ENCODE data around the gene PDZRN3. TPM values are rescaled to one million over a fixed set of nuclear protein-coding genes. Genes with fewer than 3 reads are reported as not detected.

PDZRN3 gene
- total and polyA plus RNA-seq, 8 donors: 20.0 to 88.6 (median 62.3) TPM

DNA sequence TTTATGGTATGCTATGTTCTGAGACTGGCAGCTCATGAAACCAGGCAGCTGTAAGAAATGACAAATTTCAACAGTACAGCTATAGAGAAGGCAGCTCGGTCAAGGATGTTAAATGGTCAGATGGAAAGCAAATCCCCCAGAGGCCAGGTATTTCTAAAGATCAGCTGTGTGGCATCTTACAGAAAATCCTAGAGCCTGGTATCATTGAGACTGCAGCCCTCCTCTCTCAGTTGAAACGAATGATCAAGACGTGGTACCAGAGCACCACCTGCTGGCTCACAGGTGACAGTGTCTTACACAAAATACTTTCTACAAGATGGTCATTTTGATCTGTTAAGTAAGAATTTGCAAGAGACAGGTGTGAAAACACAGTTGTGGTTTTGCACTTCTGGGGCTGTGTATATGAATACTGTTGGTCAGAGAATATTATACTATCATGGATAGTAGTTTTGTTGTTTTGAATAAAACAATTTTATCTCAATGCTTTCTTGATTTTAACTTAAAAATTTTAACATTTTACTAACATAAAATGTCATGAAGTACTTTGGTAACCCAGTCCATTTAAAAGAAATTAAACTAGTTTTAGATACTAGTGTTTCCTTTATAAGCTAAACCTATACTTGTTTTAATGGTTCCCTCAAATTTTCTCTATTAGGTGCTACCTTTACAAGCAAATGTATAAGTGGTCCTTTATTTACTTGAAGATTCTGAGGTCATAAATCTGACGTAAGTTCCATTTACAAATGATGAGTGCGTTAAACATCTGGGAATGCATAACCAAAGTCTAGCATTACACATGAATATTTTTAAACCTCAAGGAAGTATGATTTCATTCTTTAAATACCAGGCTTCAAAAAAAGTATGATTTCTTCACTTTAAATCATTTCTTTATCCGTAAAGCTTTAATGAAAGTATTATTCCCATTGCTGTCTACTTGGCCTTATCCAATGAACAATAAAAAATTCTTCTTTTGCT lies 121.8 kb downstream of the PDZRN3 start:
- intact Hi-C loops (cut with DNase I): loop anchor here in 1 of 2 donors (5.0 to 10.0 kb wide), 2 partner anchors 342 to 406 kb away; no protein-coding TSS in a partner anchor
- H3K36me3 ChIP-seq: no peaks in the 10 kb centered on the region
- H3K9me3 ChIP-seq: no peaks in the 10 kb centered on the region
- ATAC-seq: peak; percentile 94
- TF ChIP-seq, protein P1, sequence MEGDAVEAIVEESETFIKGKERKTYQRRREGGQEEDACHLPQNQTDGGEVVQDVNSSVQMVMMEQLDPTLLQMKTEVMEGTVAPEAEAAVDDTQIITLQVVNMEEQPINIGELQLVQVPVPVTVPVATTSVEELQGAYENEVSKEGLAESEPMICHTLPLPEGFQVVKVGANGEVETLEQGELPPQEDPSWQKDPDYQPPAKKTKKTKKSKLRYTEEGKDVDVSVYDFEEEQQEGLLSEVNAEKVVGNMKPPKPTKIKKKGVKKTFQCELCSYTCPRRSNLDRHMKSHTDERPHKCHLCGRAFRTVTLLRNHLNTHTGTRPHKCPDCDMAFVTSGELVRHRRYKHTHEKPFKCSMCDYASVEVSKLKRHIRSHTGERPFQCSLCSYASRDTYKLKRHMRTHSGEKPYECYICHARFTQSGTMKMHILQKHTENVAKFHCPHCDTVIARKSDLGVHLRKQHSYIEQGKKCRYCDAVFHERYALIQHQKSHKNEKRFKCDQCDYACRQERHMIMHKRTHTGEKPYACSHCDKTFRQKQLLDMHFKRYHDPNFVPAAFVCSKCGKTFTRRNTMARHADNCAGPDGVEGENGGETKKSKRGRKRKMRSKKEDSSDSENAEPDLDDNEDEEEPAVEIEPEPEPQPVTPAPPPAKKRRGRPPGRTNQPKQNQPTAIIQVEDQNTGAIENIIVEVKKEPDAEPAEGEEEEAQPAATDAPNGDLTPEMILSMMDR (IDR thresholded peaks at IDR 0.05): peak; percentile 49 to 66
- H3K4me1 ChIP-seq: peaks cover 4 to 9% of the 10 kb centered on the region in 2 donors
- H3K27me3 ChIP-seq: peaks cover 0 to 10% of the 10 kb centered on the region in 2 donors
- DNase-seq: peak in 3 of 4 donors; percentile 44 to 85 (median 59)
- H3K4me3 ChIP-seq: no peak overlapping the region
- no peak overlapping the region for H3K27ac ChIP-seq

DNA sequence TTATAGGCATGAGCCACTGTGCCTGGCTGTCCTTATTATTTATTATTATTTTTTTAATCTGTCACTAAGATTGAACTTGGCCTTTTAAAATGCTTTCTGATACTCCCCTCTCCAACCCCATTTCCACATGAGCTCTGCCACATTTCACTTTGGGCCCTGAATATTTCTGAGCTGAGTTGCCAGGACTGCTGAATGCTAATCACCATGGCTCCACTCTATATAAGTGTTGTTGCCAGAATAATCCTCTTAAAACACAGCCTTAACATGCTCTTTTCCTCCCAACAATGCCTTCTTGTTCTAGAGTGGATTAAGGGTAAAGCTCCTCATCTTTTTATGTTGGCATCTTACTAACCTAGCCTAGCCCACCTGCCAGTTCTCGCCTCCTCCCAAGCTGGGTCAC lies 124.4 kb downstream of the PDZRN3 start:
- DNase-seq: no peak
- no peak overlapping the region for H3K27ac ChIP-seq
- H3K9me3 ChIP-seq: no peaks in the 10 kb centered on the region
- no peaks in the 10 kb centered on the region for H3K36me3 ChIP-seq
- peaks cover 0 to 10% of the 10 kb centered on the region in 2 donors for H3K27me3 ChIP-seq
- H3K4me1 ChIP-seq: peaks cover 4 to 9% of the 10 kb centered on the region in 2 donors
- TF ChIP-seq, protein P1 (IDR thresholded peaks at IDR 0.05): no peak
- no peak overlapping the region for H3K4me3 ChIP-seq
- ATAC-seq: peak; percentile 58
- intact Hi-C loops (cut with DNase I): loop anchor here in 1 of 2 donors (5.0 to 10.0 kb wide), 2 partner anchors 344 to 403 kb away; no protein-coding TSS in a partner anchor

DNA sequence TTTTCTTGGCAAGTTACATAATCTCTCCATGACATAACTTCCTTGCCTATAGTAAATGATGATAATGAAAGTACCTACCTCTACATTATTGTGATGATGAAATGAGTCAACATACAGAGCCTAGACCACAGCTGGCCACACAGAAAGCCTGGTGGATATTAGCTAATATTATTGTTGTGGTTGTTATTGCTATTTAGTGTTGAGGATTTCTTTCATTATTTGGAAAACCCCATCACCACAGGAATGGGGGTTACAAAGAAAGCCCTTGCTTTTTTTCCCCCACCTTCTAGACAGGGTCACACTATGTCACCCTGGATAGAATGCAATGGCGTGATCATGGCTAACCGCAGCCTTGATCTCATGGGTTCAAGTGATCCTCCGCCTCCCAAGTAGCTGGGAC lies 125.0 kb downstream of the PDZRN3 start:
- Histone ChIP-seq H3K27me3 (peaks cover 0 to 10% of the 10 kb centered on the region in 2 donors), H3K4me3 (no peak overlapping the region), H3K36me3 (no peaks in the 10 kb centered on the region), H3K4me1 (peaks cover 4 to 9% of the 10 kb centered on the region in 2 donors), H3K27ac (no peak overlapping the region), H3K9me3 (no peaks in the 10 kb centered on the region)
- intact Hi-C loops (cut with DNase I): loop anchor here in 1 of 2 donors (5.0 to 10.0 kb wide), 2 partner anchors 345 to 402 kb away; no protein-coding TSS in a partner anchor
- DNase-seq: no peak
- no peak for ATAC-seq
- TF ChIP-seq, protein P1 (IDR thresholded peaks at IDR 0.05): no peak

DNA sequence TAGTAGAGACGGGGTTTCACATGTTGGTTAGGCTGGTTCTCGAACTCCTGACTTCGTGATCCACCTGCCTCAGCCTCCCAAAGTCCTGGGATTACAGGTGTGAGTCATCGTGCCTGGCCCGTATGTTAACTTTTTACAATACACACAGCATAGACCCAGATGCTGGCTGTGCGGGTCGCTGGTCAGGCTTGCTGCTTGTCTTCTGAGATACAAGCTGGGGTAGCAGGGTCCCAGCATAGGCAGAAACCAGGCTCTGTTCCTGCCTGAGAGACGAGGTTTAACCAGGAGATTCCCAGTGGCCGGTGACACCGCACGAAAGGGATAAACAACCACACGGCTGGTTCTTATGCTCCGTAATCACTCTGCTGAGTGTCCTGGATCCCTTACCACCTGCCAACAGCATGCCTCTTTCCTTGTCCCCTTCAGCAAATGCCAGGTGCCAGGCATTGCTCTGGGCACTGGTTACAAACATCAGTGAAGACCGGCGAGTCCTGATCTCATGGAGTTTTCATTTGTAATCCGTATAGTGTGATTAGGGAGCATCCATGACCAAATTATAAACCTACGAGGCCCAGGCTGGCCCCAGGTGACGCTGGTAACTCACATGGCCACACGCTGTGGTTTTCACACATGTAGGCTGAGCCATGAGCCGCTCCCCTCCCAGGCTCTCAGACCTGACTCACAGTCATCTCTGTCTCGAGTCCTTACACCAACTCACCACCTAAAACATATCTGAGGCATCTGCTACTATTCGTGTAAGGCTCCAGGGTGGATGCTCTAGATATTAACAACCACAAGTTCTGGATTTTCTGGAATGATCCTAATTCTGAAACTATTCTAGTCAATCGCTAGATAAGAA lies 125.7 kb downstream of the PDZRN3 start:
- TF ChIP-seq, protein P1 (IDR thresholded peaks at IDR 0.05): no peak
- Histone ChIP-seq H3K4me1 (peaks cover 4 to 9% of the 10 kb centered on the region in 2 donors), H3K27me3 (peaks cover 0 to 9% of the 10 kb centered on the region in 2 donors), H3K9me3 (no peaks in the 10 kb centered on the region), H3K36me3 (no peaks in the 10 kb centered on the region), H3K4me3 (no peak overlapping the region), H3K27ac (no peak overlapping the region)
- DNase-seq (no peak), ATAC-seq (no peak)
- intact Hi-C loops (cut with DNase I): no loop called here

Measured in left lung (tissue), 10 donors.